NCI-H1105 treated with DMSO at 0.1 percent for 48 hours (cell line): ENCODE data around the gene ADNP2.

ENCODE experiments used
- DNase-seq: peaks from one replicate; lab custom pipeline; 2025; lab: John Stamatoyannopoulos, UW

The ADNP2 gene

DNA sequence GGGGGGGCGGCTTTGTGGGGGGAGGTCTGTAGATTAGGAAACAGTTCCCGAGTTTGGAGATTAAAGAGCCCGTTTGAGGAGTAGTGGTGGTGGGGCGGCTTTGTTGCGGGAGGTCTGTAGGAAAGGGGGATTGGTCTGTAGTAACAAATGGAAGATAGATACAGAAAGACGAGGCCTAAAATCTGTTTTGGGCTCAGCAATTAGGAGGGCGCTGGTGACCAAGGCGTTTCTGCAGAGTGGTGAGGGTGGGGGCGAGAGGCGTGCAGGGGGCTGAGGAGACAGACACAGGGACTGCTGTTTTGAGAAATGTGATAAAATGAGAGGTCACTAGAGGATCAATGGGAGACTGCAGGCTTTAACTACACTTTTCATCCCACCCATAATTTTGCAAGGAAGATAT, 1.6 kb upstream of the ADNP2 start:
- no peak for DNase-seq

DNA sequence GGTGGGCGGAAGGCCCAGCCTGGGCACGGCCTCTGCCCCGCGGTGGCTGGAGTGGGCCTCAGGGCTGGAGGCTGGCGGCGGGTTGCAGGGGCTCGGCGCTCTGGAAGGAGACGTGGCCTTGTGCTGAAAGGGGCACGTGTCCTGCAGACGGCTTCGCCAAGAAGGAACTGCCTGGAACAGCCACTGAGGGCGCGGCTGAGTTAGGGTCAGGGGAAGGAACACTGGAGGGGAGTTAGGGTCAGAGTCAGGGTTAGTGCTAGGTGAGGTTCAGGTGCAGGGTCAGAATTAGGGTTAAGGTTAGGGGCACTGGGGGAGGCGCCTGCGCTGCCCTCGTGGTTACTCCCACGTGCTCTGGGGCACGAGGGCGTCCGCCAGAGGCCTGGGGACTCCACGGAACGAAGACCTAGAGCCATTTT, 933 bp upstream of the ADNP2 start:
- DNase-seq: no peak

DNA sequence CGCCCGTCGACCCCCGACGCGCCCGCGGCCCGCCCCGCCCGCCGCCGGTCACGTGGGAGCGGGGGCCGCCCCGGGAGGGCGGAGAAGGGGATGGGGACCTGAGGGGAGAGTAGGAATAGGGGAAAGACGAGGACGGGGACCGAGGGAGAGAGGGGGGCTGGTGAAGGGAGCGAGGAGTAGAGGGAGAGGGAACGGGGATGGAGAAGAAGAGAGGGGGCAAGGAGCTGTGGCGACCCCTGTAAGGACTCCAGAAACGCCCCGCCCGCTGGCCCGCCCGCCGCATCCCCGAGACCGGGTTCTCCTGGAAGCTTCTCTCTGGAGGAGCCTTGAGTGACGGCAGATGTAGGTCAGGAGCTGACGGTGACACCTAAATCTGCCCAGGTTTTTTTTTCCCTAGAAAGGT, 615 bp downstream of the ADNP2 start:
- DNase-seq: peak; percentile 48

GRCh38 chr18:80112624-80113248, 3.7 kb downstream of the ADNP2 start:
- no peak for DNase-seq

GRCh38 chr18:80115035-80115434, 6.0 kb downstream of the ADNP2 start:
- DNase-seq: no peak

DNA sequence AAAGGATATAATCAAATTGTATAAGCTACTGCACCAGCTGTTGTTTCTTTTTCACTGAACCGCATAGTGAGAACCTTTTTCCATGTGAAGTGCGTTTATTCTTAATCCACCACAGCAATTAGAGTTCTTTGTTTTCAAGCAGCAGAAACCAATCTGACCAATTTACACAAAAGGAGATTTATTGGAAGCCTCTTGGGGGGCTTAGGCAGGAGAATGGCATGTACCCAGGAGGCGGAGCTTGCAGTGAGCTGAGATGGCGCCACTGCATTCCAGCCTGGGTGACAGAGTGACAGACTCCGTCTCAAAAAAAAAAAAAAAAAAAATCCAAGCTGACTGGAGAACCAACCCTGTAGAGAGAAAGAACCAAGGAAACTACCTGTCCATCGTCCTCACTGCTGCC, 10.0 kb downstream of the ADNP2 start:
- no peak for DNase-seq

- no peak for DNase-seq
Observed at GRCh38 chr18:80120932-80121331, 11.9 kb downstream of the ADNP2 start.

DNA sequence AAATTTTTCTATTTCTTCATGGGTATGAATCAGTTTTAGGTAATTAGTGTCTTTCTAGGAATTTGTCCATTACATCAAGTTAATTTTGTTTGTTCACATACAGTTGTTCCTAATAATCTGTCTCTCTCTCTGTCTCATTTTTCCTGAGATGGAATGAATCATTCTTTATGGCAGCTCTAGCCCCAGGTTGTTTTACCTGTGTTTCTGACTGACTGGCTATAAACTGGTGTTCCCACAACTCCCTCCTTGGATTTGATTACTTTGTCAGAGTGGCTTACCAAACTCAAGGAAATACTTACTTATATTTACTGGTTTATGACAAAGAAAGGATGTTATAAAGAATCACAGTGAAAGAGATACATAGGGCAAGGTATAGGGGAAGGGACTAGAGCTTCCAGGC, 15.1 kb downstream of the ADNP2 start:
- no peak for DNase-seq

DNA sequence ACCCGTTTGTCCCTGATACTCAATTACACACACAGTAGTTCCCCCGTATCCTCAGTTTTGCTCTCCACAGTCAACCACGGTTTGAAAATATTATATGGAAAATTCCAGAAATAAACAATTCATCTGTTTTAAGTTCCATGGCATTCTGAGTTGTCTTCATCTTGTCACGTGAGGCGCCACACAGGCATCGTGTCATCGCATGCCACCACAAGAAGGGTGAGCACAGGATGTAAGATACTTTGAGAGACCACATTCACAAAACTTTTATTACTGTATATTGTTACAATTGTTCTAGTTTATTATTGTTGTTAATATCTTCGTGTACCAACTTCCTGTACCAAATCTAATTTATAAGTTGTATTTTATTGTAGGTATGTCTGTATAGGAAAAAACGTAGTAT, 17.7 kb downstream of the ADNP2 start:
- DNase-seq: no peak

- no peak for DNase-seq
Observed at GRCh38 chr18:80127635-80128034, 18.6 kb downstream of the ADNP2 start.

DNA sequence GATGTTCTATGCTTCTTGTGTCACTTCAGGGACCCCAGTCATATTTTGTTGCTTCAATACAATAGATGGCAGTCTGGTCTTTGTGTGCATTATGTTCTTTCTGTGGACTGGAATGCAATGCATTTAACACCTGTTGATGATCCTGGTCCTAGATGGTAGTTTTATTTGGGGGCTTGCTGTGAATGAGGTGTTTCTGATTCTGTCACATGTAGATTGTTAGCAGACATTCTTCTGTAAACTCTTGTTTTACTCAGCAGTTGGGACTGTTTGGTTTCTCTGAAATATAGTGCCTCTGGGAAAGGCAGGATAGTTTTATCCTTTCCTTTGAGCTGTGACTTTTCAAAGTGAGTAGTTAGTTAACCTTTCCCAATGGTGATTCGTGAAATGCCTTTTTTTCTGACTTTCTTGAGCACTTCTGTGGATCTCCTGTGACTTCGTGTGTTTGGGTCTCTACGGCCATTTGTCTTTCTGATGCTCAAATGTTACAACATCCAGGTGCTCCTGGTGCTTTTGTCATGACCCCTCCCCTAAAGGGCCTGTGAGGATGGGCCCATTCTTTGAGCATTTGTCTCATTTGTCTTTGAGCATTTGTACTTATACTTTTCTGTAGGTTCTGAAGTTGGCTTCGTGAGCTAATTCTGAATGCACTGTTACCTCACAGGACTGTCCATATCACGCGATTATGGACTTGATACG, 20.8 kb downstream of the ADNP2 start:
- DNase-seq: no peak

- DNase-seq: no peak
Observed at GRCh38 chr18:80130555-80130954, 21.5 kb downstream of the ADNP2 start.

- no peak for DNase-seq
Observed at GRCh38 chr18:80132180-80132812, 23.2 kb downstream of the ADNP2 start.

DNA sequence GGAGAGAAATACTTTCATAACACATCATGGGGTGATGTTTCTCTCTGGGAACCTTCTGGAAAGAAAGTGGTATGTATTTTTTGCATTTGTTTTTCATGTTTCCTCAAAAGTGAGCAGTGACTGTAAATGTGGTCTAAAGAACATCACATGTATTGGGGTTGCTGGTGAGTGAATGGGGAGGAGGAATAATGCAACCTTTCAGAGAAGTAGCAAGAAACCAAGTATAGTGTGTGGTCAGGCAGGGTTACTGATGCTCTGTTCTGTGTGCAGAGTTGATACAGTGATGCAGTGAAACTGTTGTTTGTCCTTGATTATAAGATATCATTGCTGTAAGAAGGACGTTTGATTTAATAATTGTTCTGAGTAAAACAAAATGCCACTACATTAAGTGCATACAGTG, 24.1 kb downstream of the ADNP2 start:
- no peak for DNase-seq

- DNase-seq: no peak
Observed at GRCh38 chr18:80135136-80135535, 26.1 kb downstream of the ADNP2 start.

GRCh38 chr18:80136679-80137078, 27.6 kb downstream of the ADNP2 start:
- no peak for DNase-seq

GRCh38 chr18:80137137-80137536, 28.1 kb downstream of the ADNP2 start:
- no peak for DNase-seq

- DNase-seq: no peak
Observed at GRCh38 chr18:80137976-80138375, 28.9 kb downstream of the ADNP2 start.

GRCh38 chr18:80140455-80140985, 31.5 kb downstream of the ADNP2 start:
- DNase-seq: no peak

DNA sequence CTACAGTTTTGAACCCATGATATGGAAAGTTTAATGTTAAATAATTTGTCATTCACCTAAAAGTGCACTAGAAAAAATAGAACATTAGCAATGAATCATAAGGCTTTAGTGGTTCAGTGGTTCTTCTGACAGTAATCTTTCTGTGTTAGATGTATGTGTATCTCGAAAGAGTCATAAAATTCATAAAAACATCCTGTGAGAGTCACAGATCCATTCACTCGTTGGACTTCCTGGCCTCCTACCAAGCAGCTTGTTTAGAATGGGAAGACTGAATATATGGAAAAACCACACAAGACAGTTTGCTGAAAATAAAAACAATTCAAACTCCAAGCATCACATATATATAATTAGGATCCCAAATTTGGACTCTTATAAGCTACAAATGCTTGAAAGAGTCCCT, 34.8 kb downstream of the ADNP2 start:
- no peak for DNase-seq

GRCh38 chr18:80145196-80145804, 36.2 kb downstream of the ADNP2 start:
- peak; percentile 6 for DNase-seq

DNA sequence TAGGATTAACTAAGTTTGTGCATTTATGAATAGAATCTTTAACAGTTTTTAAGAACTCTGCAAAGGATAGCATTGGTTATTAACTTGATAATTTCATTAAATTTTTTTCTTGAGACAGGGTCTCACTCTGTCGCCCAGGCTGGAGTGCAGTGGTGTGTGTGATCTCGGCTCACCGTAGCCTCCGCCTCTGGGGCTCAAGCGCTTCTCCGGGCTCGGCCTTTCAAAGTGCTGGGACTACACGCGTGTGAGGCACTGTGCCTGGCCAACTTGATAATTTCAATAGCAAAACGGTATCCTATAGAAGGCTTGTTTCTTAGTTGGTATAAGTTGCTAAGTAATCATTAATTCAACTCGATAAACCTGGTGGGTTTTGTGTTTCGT, 38.0 kb downstream of the ADNP2 start:
- peak; percentile 44 for DNase-seq
